GM18951 (cell line): Measurements from ENCODE around the gene LETMD1.

ENCODE experiments used
- POLR2A ChIP-seq: IDR thresholded peaks from 4 replicates; pipeline ENCODE4 v1.6.1; 2011; ENCODE audit warnings: mild to moderate bottlenecking; ENCODE audit not compliant: insufficient read length, insufficient read depth; ENCODE audit errors: extremely low read depth
- in situ Hi-C: fragments of 300-500 bp; cut with MboI; formaldehyde crosslinking; loops from one replicate; pipeline ENCODE4 v1.12.0; 2022; ENCODE audit warnings: low sequenced_read_pairs, mixed read lengths, inconsistent platforms; ENCODE audit not compliant: unreplicated experiment

The LETMD1 gene

DNA sequence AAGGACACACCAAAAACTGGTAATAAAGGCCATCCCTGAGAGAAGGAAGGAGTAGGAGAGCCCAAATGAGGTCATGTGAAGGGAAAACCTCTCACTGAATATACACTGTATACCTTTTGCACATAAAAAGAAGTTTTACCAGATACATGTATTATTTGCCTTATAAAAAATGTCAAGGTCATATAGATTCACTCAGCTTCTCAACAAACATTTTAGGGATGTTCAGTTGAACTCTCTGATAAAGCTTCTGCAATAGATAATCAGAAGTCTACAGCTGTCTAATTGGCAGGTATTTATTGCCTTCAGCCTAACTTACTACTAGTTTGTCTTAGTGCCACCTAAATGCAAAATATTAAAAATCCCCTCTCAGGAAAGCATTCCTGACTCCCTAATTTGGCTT lies 30.7 kb upstream of the LETMD1 start:
- in situ Hi-C loops = loop anchor here (25.0 kb wide), 1 partner anchor 505 kb away; the partner anchor contains the start of gene DIP2B
- no peak for TF ChIP-seq POLR2A

DNA sequence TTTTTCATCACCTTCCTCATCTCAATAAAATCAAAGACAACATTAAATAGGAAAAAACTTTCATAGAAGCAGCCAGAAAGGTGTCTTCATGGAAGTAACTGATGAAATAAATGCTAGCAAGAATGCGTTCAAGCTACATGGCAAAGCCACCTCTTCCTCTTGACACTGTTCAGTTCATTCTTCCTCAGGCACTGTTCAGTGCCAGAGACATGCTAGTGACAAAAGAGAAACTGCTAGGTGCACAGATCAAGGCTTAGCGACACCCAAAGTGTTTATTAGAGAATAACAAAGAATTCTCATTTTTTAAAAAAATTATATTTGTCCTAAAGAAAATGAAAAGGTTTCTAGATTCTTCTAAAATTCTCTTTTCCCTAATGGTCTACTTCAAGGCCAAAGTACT lies 29.2 kb upstream of the LETMD1 start:
- in situ Hi-C loops = loop anchor here (25.0 kb wide), 1 partner anchor 507 kb away; the partner anchor contains the start of gene DIP2B
- TF ChIP-seq POLR2A = no peak

DNA sequence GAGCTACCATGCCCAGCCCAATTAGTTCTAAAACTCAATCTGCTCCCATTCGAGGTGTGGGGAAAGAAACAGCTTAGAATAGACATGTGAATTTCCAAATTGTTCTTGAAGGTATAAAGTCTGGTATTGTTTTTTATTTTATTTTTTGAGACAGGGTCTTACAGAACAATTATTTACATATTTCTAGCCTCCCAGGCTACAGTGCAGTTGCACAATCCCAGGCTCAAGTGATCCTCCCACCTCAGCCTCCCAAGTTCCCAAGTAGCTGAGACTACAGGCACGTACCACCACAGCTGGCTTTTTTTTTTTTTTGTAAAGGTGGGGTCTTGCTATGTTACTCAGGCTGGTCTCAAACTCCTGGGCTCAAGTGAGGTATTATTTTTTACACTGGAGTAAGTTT lies 28.2 kb upstream of the LETMD1 start:
- TF ChIP-seq POLR2A = no peak
- in situ Hi-C loops = loop anchor here (25.0 kb wide), 1 partner anchor 508 kb away; the partner anchor contains the start of gene DIP2B

DNA sequence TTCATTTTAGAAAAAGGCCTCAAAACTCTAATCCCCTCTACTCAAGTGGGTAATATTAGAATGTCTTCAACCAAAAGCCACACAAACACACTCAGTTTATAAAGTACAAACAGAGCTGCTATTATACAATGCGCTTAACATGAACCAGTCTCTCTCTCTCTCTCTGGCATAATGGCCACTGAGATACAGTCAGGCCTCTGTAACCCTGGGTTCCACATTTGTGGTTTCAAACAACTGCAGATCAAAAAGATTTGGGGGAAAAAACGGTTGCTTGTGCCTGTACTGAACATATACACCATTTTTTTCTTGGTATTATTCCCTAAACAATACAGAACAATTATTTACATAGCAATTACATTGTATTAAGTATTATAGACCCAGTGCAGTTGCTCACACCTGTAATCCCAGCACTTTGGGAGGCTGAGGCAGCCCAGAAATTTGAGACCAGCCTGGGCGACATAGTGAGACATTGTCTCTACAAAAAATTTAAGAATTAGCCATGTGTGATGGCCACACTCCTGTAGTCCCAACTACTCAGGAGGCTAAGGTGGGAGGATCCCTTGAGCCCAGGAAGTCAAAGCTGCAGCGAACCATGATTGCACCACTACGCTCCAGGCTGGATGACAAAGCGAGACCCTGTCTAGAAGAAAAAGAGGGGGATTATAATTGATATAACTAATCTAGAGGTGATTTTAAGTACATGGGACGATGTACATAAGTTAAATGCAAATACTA lies 27.5 kb upstream of the LETMD1 start:
- no peak for TF ChIP-seq POLR2A

DNA sequence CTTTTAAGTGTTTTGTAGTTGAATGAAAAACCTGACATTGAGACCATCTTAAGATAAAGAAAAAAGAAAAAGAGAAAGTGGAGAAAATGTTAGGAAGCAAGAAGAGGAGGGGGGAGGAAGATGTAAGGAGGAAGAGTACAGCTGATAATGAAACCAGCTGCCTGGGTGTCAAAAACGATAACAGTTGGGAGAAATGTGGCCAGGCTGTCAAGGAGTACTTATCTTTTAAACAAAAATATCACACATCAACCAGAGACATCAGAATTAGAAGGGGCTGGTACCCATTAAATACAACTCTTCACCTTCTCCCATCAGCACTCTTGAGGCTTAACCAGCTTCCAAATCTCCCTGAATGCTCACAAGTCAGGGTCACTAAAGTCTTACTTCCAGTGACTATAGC lies 26.4 kb upstream of the LETMD1 start:
- no peak for TF ChIP-seq POLR2A
- in situ Hi-C loops = loop anchor here (25.0 kb wide), 1 partner anchor 509 kb away; the partner anchor contains the start of gene DIP2B

More for the DNA sequence above, 27.5 kb upstream of the LETMD1 start:
- in situ Hi-C loops = loop anchor here (25.0 kb wide), 1 partner anchor 508 kb away; the partner anchor contains the start of gene DIP2B

DNA sequence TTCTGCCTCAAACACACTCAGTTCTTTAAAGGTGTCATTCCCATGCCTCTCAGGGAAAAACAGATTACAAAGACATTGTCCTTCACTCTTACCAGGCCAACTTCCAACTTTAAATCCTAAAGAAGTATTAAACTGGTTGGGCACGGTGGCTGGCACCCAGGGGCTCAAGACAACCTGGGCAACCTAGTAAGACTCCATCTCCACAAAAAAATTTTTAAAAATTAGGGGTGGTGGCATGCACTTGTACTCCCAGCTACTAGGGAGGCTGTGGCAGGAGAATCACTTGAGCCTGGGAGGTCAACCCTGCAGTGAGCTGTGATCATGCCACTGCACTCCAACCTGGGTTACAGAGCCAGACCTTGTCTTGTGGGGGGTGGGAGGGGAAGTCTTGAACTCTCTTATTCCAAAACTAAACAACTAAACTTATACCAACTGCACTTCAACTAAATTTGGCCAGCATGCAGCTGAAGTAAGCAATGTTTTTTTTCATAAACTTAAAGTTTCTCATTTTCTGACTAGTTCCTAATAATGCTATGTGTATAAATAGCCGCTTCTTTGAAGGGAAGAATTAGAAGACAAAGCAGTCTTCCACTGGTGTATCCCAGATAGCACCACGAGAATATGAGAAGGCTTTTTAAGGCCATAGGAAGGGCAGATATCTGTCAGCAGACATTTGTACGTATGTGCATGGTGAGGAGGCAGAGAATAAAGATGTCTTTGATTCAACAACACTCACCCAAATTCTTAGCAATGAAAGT lies 24.3 kb upstream of the LETMD1 start:
- in situ Hi-C loops = loop anchor here (25.0 kb wide), 1 partner anchor 512 kb away; the partner anchor contains the start of gene DIP2B
- no peak for TF ChIP-seq POLR2A

DNA sequence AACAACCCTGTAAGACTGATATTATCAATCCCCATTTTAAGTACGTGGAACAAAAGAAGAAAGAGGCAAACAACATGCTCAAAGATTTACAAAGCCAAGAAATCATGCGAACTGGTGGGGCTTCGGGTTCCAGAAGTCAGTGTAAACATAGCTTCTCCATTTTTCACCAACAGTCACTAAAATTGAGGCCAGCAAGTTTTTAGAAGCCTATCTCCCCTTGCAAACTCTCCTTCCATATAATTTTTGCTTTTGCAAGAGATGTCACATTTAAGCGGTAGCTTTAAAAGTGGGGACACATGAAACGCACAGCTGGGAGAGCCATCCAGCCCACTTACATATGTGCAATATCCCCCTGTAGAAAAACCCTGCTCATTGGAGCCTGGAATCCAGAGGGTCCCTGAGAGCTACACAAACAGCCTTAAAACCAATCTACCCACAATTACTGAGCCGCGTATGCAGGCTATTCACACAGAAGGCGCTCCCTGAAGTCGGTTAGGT lies 22.7 kb upstream of the LETMD1 start:
- no peak for TF ChIP-seq POLR2A
- in situ Hi-C loops = no loop called here

DNA sequence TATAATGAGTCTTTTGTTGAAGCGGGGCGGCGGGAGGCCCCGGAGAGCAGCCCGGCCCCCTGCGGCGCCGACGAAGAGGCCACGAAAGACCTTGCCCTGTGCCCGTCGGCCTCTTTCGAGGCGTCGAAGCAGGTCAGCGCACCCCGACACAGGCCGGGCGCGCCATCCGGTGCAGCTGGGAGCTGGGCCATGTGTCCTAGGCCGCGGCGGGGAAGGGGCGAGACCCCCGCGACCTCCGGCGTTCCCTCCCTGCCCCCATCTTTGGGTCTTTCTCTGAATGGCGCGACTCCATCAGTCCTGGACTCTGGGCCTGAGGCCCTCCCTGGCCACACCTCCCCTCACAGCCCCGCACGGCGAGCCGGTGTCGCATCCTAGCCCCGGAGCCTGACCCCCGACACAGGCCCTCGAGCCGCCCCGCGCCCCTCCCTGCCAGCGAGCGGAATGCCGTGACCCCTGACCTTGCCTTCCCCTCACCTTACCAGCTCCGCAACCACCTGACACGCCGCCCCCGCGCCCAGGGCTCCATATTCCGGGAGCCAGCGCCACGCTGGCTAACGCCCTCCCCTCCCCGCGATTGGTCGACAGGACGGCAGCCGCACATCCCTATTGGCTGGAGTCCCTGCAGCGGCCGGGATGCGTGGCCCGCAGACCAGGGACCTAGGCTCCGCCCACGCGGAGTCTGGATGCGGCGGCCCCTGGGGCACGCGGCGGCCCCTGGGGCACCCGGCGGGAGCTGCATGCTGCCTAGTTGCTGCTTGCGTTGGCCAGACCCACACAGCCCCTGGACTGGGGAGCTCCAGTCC lies 22.1 kb upstream of the LETMD1 start, which contains the start of gene SLC11A2:
SLC11A2 (minus strand) TSS at position 549 of the 803 bp plus-strand sequence. CDS start 15,656 bp downstream, outside the sequence.
- in situ Hi-C loops = no loop called here
- TF ChIP-seq POLR2A = peak; percentile 82

DNA sequence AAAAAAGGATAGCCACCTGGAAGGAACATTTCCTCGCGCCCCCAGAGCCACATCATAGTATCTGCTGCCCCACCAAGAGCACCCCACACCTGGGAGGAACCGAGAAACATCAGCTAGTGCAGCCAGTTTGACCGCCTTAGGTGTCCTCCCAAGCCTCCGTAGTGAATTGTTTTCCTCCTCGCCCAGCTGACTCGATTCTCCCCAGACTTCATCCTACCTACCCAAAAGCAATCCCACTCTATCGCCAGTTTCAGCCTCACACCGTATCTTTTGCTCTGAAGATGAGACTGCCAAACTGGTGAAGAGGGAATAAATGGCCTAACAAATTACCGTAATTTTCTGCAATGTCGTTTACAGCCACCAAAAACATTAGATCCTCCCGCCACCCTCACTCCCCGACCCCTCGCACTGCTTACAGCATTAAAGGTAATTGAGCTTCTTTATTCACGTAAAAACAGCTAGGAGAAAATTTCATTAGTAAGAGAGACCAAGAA lies 20.7 kb upstream of the LETMD1 start:
- in situ Hi-C loops = no loop called here
- no peak for TF ChIP-seq POLR2A

DNA sequence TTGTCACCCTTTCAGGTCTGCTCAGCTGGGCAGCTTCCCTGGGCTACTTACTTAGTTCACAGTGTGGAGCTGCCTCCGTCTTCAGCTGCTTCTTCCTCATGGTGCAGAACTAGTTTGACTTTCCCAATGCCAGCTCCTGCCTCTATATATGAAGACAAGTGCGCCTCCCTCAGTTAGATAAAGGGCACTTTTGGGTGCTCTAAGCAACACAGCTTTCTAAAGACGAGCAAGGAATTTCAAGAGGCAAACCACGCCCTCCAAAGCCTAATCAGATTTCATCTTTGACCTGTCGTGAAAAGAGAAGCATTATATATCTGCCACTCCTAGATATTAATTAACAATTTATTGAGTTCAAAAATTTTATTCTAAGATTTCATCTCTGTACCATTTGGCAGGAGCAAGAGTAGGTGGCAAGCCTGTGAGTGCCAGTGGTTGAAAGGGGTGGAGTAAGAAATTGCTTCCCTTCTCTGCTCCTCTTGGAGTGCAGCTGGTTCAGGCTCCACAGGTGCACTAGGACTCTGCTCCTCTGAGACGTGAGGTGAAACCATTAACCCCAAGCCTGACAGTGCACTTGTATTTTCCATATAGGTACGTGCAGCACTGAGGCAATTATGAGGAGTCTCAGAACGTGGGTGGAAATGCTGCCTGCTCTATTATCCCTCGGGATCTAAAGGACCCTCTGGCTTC lies 19.9 kb upstream of the LETMD1 start:
- TF ChIP-seq POLR2A = no peak
- in situ Hi-C loops = no loop called here

DNA sequence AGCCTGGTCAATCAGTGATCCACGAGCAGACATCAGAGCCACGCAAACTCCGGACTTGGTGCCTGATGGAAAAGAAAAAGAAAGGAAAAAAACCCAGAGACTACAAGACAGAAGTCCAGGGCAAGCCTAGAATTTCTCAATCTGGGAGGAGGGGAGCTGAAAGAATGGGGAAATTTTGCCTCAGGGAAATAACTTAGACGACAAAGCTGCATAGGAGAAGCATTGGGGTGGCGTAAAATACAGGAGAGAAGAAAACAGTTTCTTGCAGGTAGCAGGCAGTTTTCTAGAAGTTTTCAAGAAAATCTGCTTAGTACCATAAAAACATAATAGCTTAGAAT lies 19.3 kb upstream of the LETMD1 start:
- in situ Hi-C loops = no loop called here
- TF ChIP-seq POLR2A = no peak

DNA sequence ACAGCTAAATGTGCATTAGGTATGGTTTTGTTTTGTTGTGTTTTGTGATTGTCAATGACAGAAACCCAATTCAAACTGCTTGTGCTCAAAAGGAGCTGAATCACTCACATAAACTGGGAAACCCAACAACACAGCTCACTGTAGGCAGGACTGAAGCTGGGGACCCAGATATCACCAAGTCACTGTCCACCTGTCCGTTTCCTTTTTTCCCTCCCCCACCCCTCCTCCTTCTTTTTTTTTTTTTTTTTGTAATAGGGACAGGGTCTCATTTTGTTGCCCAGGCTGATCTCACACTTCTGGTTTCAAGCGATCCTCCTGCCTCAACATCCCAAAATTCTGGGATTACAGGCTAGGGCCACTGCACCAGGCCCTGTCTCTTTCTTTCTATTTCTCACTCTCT lies 15.1 kb upstream of the LETMD1 start:
- no peak for TF ChIP-seq POLR2A
- in situ Hi-C loops = no loop called here
